Ascending aorta (tissue), 2 donors: ENCODE data around the gene ELAVL1. TPM values are rescaled to one million over a fixed set of nuclear protein-coding genes. Genes with fewer than 3 reads are reported as not detected.
"Not testable (repeated sequence)": the region's sequence is repeated elsewhere in the genome, so short reads cannot be mapped to it uniquely, and the experiment has no call there.

ENCODE experiments used
- DNase-seq, 2 donors: peaks; one replicate each; pipeline ENCODE4 v3.0.0-alpha.2; 2019; ENCODE audit warnings: low spot score in 2 of 2
- H3K27ac ChIP-seq, 2 donors: fragments of 200-600 bp; sonication (generic); one replicate each; pipeline ENCODE4 v1.5.1; 2016 to 2017; ENCODE audit warnings: mild to moderate bottlenecking in 1 of 2
- H3K27me3 ChIP-seq: fragments of 200-600 bp; sonication (generic); one replicate; pipeline ENCODE4 v1.5.1; 2017
- H3K36me3 ChIP-seq, 2 donors: fragments of 200-600 bp; sonication (generic); one replicate each; pipeline ENCODE4 v1.5.1; 2016
- H3K4me1 ChIP-seq, 2 donors: fragments of 200-600 bp; sonication (generic); one replicate each; pipeline ENCODE4 v1.5.1; 2016 to 2017; ENCODE audit warnings: mild to moderate bottlenecking in 1 of 2
- H3K4me3 ChIP-seq, 2 donors: fragments of 200-600 bp; sonication (generic); one replicate each; pipeline ENCODE4 v1.5.1; 2016 to 2017; ENCODE audit warnings: mild to moderate bottlenecking in 1 of 2
- H3K9me3 ChIP-seq, 2 donors: fragments of 200-600 bp; sonication (generic); one replicate each; pipeline ENCODE4 v1.5.1; 2016
- intact Hi-C: fragments of 100-400 bp; cut with DNase I; formaldehyde crosslinking; loops from one replicate; pipeline ENCODE4 v1.15.1; 2023
- total RNA-seq: library from RNA; depleted of rRNA; stranded (reverse); fragments of >200 nt; gene quantifications from one replicate; pipeline ENCODE4 v1.1.0, GENCODE V29; 2016
- TF ChIP-seq, protein P1 (sequence below), 3 experiments: fragments of 200-600 bp in 2 of 3; fragments of 450-650 bp in 1 of 3; sonication (generic) in 2 of 3; IDR thresholded peaks; one replicate each; pipeline ENCODE4 v1.5.1; 2016 to 2019; ENCODE audit warnings: antibody characterized with exemption in 3 of 3, mild to moderate bottlenecking in 1 of 3, moderate library complexity in 1 of 3

The ELAVL1 gene
- total RNA-seq, 1 donor from 2014 or later = 19.9 TPM

DNA sequence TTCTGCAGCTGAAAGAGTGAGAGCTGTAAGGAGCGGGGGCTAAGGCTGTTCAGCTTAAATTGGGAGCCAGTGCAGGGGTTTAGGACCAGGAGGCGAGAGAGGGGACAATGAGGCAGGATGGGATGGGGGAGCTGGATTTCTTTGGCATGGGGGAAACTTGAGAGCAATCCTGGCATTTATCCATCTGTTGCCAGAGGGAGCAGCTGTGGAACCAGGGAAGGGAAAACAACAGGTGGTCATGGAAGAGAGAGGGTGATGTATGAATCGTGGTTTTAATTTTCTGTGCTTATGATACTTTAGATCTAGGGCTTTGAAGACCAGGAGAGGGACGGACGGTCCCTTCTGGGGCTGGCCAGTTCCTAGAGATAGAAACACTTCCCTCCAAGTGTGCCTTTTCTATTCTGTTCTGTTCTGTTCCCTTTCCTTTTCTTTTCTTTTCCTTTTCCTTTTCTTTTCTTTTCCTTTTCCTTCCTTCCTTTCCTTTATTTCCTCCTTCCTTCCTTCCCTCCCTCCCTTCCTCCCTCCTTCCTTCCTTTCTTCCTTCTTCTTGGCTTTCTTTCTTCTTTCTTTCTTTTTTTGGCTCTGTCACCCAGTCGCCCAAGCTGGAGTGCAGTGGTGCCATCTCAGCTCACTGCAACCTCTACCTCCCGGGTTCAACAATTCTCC is 31.1 kb upstream of the ELAVL1 start:
- intact Hi-C loops = no loop called here
- H3K27me3 ChIP-seq = no peaks in the 10 kb centered on the region
- no peak overlapping the region for H3K27ac ChIP-seq
- H3K4me1 ChIP-seq = no peaks in the 10 kb centered on the region
- no peak for DNase-seq
- H3K36me3 ChIP-seq = no peaks in the 10 kb centered on the region
- no peaks in the 10 kb centered on the region for H3K9me3 ChIP-seq
- no peak overlapping the region for H3K4me3 ChIP-seq
- TF ChIP-seq, protein P1, sequence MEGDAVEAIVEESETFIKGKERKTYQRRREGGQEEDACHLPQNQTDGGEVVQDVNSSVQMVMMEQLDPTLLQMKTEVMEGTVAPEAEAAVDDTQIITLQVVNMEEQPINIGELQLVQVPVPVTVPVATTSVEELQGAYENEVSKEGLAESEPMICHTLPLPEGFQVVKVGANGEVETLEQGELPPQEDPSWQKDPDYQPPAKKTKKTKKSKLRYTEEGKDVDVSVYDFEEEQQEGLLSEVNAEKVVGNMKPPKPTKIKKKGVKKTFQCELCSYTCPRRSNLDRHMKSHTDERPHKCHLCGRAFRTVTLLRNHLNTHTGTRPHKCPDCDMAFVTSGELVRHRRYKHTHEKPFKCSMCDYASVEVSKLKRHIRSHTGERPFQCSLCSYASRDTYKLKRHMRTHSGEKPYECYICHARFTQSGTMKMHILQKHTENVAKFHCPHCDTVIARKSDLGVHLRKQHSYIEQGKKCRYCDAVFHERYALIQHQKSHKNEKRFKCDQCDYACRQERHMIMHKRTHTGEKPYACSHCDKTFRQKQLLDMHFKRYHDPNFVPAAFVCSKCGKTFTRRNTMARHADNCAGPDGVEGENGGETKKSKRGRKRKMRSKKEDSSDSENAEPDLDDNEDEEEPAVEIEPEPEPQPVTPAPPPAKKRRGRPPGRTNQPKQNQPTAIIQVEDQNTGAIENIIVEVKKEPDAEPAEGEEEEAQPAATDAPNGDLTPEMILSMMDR (IDR thresholded peaks at IDR 0.05) = no peak

DNA sequence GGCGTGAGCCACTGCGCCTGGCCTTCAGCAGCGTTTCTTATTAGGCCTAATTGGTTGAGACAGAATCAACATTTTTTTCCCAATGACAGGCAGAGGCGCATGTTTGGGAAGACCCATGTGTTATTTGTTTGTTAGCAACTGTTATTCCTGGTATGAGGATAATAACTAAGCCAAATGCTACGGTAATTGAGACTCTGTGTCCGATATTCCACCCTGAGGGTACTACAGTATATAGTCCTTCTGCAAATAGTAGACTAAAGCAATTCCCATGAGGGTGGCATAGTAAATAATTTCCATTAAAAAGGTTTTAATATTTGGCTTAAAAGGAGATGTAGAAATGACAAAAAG is 28.7 kb upstream of the ELAVL1 start:
- no peak for DNase-seq
- Histone ChIP-seq H3K4me1 (no peaks in the 10 kb centered on the region), H3K9me3 (no peaks in the 10 kb centered on the region), H3K27ac (no peak overlapping the region), H3K27me3 (no peaks in the 10 kb centered on the region), H3K36me3 (no peaks in the 10 kb centered on the region), H3K4me3 (no peak overlapping the region)
- intact Hi-C loops = no loop called here
- TF ChIP-seq, protein P1 (IDR thresholded peaks at IDR 0.05) = no peak

DNA sequence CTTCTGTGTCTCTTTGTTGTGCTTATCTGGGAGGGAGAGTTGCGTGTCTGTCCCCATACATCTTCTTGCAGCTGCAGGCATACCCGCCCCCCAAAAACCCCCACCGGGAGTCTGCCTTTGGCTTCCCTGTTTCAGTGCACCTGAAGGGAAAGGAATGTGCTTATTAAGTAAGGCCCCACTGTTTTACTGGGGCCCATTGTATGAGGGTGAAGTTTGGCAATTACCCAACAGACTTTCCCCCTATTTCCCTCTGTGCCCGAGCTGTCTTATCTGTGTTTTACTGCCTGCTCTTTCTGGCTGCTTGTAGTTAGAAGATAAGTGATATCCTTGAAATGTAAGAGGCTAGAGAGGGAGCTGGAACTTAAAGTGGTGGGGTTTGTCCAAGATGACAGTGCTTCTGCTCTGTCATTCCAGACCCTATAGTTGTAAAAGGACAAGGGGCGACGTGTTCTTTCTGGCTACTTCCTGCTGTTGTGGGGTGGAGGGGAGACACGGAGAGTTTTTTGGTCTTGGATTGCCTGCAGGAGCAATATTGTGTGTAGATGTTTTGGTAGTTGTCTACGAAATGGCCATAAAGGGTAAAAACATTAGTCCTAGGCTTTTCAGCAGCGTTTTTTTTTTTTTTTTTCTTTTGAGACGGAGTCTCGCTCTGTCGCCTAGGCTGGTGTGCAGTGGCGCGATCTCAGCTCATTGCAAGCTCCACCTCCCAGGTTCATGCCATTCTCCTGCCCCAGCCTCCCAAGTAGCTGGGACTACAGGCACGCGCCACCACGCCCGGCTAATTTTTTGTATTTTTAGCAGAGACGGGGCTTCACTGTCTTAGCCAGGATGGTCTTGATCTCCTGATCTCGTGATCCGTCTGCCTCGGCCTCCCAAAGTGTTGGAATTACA is 28.1 kb upstream of the ELAVL1 start:
- H3K4me1 ChIP-seq, intact Hi-C loops, H3K27me3 ChIP-seq, DNase-seq, H3K9me3 ChIP-seq, H3K4me3 ChIP-seq, H3K36me3 ChIP-seq, H3K27ac ChIP-seq: not testable (repeated sequence)

DNA sequence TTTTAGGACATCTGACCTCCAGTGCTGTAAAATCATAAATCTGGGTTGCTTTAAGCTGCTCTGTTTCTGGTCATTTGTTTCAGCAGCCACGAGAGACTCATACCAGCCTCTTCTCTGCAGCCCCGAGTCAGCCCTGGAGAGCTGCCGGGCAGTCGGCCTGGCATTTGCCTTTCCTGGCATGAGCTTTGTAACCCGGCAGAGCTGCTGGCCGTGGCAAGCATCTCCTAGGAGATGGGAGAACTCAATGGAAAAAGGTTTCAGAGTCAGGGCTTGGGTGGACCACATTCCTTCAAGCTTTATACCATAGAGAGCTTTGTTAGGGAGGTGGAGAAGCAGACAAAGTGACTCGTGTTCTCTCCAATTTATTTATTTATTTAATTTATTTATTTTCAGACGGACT is 25.5 kb upstream of the ELAVL1 start:
- intact Hi-C loops = no loop called here
- Histone ChIP-seq H3K9me3 (no peaks in the 10 kb centered on the region), H3K27me3 (no peaks in the 10 kb centered on the region), H3K4me3 (no peak overlapping the region), H3K36me3 (no peaks in the 10 kb centered on the region), H3K4me1 (no peaks in the 10 kb centered on the region), H3K27ac (no peak overlapping the region)
- TF ChIP-seq, protein P1 (IDR thresholded peaks at IDR 0.05) = no peak
- no peak for DNase-seq

DNA sequence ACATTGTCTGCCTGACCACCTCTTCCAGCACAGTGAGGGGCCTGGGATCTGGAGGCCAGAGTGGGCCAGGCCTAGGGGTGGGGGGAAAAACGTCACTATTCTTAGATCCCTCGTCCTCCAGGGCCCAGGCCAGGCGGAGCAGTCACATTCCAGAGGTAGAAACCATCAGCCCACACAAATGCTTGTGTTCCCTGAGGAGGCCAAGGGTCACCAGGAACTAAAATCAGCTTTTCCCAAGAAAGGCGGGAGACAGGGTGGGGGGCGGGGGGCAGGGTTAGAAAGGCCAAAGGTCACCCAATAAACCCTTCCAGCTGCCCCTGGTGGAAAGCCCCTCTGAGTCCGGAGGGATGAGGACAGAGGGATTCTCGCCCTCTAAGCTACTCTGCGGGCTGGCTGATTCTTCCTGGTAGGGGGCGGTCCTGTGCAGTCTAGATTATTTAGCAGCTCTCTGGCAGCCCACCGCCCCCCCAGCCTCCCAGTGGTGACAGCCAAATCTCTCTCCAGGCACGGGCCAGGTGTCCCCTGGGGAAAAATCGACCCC is 23.6 kb upstream of the ELAVL1 start:
- Histone ChIP-seq H3K4me1 (no peaks in the 10 kb centered on the region), H3K9me3 (no peaks in the 10 kb centered on the region), H3K27ac (no peak overlapping the region), H3K27me3 (no peaks in the 10 kb centered on the region), H3K36me3 (no peaks in the 10 kb centered on the region), H3K4me3 (no peak overlapping the region)
- no peak for DNase-seq
- TF ChIP-seq, protein P1 (IDR thresholded peaks at IDR 0.05) = no peak
- intact Hi-C loops = no loop called here

DNA sequence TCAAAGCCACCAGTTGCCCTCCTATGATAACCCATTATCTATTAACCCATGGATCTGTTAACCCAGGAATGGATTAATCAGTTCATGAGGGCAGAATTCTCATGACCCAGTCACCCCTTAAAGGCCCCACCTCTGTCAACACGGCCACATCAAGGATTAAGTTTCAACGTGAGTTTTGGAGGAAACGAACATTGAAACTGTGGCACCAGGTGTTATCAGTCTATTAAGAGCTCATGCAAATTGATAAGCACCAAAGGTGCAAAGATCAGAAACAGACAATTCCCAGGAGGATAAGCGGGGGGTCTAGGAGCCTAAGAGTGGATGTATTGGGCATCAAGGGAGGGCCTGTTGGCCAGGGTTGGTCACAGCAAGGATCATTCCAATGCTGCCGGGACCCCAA is 19.9 kb upstream of the ELAVL1 start:
- TF ChIP-seq, protein P1 (IDR thresholded peaks at IDR 0.05) = no peak
- Histone ChIP-seq H3K4me3 (no peak overlapping the region), H3K27ac (no peak overlapping the region), H3K4me1 (no peaks in the 10 kb centered on the region), H3K27me3 (no peaks in the 10 kb centered on the region), H3K36me3 (no peaks in the 10 kb centered on the region), H3K9me3 (no peaks in the 10 kb centered on the region)
- intact Hi-C loops = no loop called here
- no peak for DNase-seq

DNA sequence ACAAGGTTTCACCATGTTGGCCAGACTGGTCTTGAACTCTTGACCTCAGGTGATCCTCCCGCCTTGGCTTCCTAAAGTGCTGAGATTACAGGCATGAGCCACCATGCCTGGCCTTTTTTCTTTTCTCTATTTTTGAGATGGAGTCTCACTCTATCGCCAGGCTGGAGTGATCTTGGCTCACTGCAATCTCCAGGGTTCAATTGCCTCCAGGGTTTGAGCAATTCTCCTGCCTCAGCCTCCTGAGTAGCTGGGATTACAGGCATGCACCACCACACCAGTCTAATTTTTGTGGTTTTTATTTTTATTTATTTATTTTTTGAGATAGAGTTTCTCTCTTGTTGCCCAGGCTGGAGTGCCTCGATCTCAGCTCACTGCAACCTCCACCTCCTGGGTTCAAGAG is 18.8 kb upstream of the ELAVL1 start:
- H3K9me3 ChIP-seq, H3K4me1 ChIP-seq, H3K4me3 ChIP-seq, H3K36me3 ChIP-seq, intact Hi-C loops, H3K27ac ChIP-seq, DNase-seq, H3K27me3 ChIP-seq: not testable (repeated sequence)
